Stomach (tissue), 9 donors: ENCODE data around the gene TPD52L1. TPM values are rescaled to one million over a fixed set of nuclear protein-coding genes. Genes with fewer than 3 reads are reported as not detected.

Experiments
- DNase-seq, 2 donors: peaks; one replicate each; pipeline versions ENCODE4 v3.0.0 to v3.0.0-alpha.2; 2013 to 2019
- H3K27ac ChIP-seq, 5 donors: fragments of 200-600 bp in 4 of 5; sonication (generic) in 4 of 5; one replicate each; pipeline ENCODE4 v1.5.1; 2013 to 2019; ENCODE audit warnings: mild to moderate bottlenecking in 1 of 5, moderate library complexity in 1 of 5
- H3K27me3 ChIP-seq, 3 donors: fragments of 200-600 bp; sonication (generic); one replicate each; pipeline ENCODE4 v1.5.1; 2017 to 2019; ENCODE audit warnings: mixed run types in 1 of 3
- H3K36me3 ChIP-seq, 4 donors: fragments of 200-600 bp; sonication (generic); 1 replicate in 3 of 4; 2 replicates in 1 of 4; pipeline ENCODE4 v1.5.1; 2016 to 2019
- H3K4me1 ChIP-seq, 4 donors: fragments of 200-600 bp; sonication (generic); one replicate each; pipeline ENCODE4 v1.5.1; 2016 to 2019
- H3K4me3 ChIP-seq, 4 donors: fragments of 200-600 bp; sonication (generic) in 3 of 4; one replicate each; pipeline ENCODE4 v1.5.1; 2016 to 2019; ENCODE audit warnings: mild to moderate bottlenecking in 1 of 4
- H3K9me3 ChIP-seq, 4 donors: fragments of 200-600 bp; sonication (generic); one replicate each; pipeline ENCODE4 v1.5.1; 2016 to 2019
- EP300 ChIP-seq: sonication (generic); formaldehyde crosslinking; IDR thresholded peaks from one replicate; pipeline ENCODE4 v1.6.1; 2017; ENCODE audit warnings: antibody characterized with exemption
- POLR2A ChIP-seq, 4 donors: fragments of 450-650 bp; IDR thresholded peaks; one replicate each; pipeline ENCODE4 v1.6.1; 2016; ENCODE audit warnings: antibody characterized with exemption in 4 of 4, control low read depth in 2 of 4, mild to moderate bottlenecking in 1 of 4, moderate library complexity in 1 of 4
- POLR2AphosphoS5 ChIP-seq, 3 donors: sonication (generic); formaldehyde crosslinking; IDR thresholded peaks; one replicate each; pipeline ENCODE4 v1.6.1; 2016; ENCODE audit warnings: antibody characterized with exemption in 3 of 3
- WGBS, 5 donors: extraction: QIAGEN DNeasy Blood & Tissue Kit in 3 of 5; methylation state at CpG; one replicate each; pipeline versions ENCODE4 v1.1.5 to v1.1.7; 2013 to 2018; 5-methylcytosine and 5-hydroxymethylcytosine counted together
- intact Hi-C: fragments of 100-400 bp; cut with DNase I; formaldehyde crosslinking; loops from one replicate; pipeline ENCODE4 v1.15.1; 2023; ENCODE audit warnings: low total_unique reads
- polyA plus RNA-seq, 3 donors: library from polyadenylated mRNA; stranded (reverse); fragments of 200-250 nt; gene quantifications; one replicate each; pipeline ENCODE4 v1.2.3, GENCODE V29; 2013
- total RNA-seq, 5 donors: library from RNA; depleted of rRNA; stranded (reverse); fragments of >200 nt; gene quantifications; one replicate each; pipeline versions ENCODE4 v1.1.0 to v1.2.3, GENCODE V29; 2014 to 2016
- TF ChIP-seq, protein P1 (sequence below), 7 experiments: fragments of 450-650 bp in 4 of 7; fragments of 200-600 bp in 3 of 7; sonication (generic) in 3 of 7; IDR thresholded peaks; one replicate each; pipeline ENCODE4 v1.5.1; 2016 to 2019; ENCODE audit warnings: antibody characterized with exemption in 7 of 7, control low read depth in 2 of 7, mild to moderate bottlenecking in 1 of 7
- donor health status: healthy with polysubstance abuse.
- donor health status: Bipolar disorder and iron deficiency.
- donor health status: healthy.

The TPD52L1 gene
- total and polyA plus RNA-seq, 8 donors, result 14.8 to 102 (median 78.9) TPM

DNA sequence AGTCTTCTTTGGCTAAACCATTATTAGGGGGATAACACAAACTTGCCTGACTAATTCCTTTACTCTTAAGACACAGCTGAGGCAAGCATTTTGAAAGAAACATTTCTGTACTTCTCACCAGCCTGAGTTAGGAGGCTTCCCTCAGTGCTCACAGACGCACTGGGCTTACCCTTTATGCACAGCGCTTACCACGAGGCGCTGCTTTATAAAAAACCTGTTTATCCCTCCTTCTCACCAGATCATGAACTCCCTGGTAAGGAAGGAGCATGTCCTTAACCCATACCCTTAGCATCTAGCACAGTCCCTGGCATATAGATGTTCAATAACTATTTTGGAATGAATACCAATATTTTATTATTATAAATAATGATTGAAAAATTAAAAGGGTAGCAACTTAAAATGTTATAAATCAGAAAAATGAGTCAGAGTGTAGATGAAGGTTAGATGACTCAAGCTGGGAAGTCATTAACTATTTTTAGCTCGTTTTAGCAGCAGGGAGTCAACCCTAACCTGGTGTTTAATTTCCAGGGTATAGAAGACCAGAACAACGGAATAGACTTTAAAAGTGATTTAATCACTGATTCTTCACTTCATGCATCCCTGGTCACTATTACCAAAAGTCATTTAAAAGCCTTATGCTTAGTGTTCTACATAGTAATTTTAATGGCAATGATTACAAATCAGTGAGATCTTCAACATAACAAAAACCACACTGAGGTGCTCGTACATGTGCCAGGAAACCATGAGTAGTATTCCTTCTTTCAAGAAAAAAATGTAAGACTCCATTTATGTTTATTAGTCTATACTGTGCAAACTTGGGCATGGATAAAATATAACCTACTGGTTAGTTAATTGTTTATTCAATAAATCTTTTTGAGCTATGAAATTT lies 4.1 kb upstream of the TPD52L1 start:
- 62 to 72% (median 67%) methylated on average over 7 of the region's 7 CpGs for WGBS, 5 donors
- intact Hi-C loops, result loop anchor here (5.0 kb wide), 1 partner anchor 153 kb away; the partner anchor contains the start of gene HDDC2
- peaks cover 0 to 11% (median 0%) of the 10 kb centered on the region in 3 donors for H3K27me3 ChIP-seq
- H3K9me3 ChIP-seq, result no peaks in the 10 kb centered on the region
- no peaks in the 10 kb centered on the region for H3K36me3 ChIP-seq
- H3K4me3 ChIP-seq, result no peak overlapping the region
- H3K4me1 ChIP-seq, result peaks cover 0 to 19% (median 14%) of the 10 kb centered on the region in 4 donors
- TF ChIP-seq POLR2AphosphoS5 (IDR thresholded peaks at IDR 0.05), result no peak
- TF ChIP-seq EP300, result no peak
- no peak for TF ChIP-seq POLR2A (IDR thresholded peaks at IDR 0.05)
- DNase-seq, result no peak
- H3K27ac ChIP-seq, result no peak overlapping the region

DNA sequence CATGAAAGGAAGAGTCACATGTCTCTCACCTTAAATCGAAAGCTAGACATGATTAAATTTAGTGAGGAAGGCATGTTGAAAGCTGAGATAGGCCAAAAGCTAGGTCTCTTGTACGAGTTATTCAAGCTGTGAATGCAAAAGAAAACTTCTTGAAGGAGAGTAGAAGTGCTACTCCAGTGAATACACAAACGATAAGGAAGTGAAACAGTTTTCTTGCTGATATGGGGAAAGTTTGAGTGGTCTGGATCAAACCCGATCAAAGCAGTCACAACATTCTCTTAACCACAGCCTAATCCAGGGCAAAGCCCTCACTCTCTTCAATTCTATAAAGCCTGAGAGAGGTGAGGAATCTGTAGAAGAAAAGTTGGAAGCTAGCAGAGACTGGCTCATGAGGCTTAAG lies 1.9 kb upstream of the TPD52L1 start:
- Histone ChIP-seq H3K27me3 (peaks cover 0 to 12% (median 0%) of the 10 kb centered on the region in 3 donors), H3K4me3 (no peak overlapping the region), H3K36me3 (no peaks in the 10 kb centered on the region), H3K9me3 (no peaks in the 10 kb centered on the region), H3K4me1 (peaks cover 0 to 25% (median 18%) of the 10 kb centered on the region in 4 donors), H3K27ac (no peak overlapping the region)
- 40 to 67% (median 57%) methylated on average over 4 of the region's 4 CpGs for WGBS, 5 donors
- peak in 1 of 2 donors; percentile 9 for DNase-seq
- no peak for TF ChIP-seq POLR2AphosphoS5 (IDR thresholded peaks at IDR 0.05)
- TF ChIP-seq EP300, result no peak
- TF ChIP-seq, protein P1, sequence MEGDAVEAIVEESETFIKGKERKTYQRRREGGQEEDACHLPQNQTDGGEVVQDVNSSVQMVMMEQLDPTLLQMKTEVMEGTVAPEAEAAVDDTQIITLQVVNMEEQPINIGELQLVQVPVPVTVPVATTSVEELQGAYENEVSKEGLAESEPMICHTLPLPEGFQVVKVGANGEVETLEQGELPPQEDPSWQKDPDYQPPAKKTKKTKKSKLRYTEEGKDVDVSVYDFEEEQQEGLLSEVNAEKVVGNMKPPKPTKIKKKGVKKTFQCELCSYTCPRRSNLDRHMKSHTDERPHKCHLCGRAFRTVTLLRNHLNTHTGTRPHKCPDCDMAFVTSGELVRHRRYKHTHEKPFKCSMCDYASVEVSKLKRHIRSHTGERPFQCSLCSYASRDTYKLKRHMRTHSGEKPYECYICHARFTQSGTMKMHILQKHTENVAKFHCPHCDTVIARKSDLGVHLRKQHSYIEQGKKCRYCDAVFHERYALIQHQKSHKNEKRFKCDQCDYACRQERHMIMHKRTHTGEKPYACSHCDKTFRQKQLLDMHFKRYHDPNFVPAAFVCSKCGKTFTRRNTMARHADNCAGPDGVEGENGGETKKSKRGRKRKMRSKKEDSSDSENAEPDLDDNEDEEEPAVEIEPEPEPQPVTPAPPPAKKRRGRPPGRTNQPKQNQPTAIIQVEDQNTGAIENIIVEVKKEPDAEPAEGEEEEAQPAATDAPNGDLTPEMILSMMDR (IDR thresholded peaks at IDR 0.05), result no peak
- no peak for TF ChIP-seq POLR2A (IDR thresholded peaks at IDR 0.05)
- intact Hi-C loops, result loop anchor here (5.0 kb wide), 1 partner anchor 151 kb away; the partner anchor contains the start of gene HDDC2

DNA sequence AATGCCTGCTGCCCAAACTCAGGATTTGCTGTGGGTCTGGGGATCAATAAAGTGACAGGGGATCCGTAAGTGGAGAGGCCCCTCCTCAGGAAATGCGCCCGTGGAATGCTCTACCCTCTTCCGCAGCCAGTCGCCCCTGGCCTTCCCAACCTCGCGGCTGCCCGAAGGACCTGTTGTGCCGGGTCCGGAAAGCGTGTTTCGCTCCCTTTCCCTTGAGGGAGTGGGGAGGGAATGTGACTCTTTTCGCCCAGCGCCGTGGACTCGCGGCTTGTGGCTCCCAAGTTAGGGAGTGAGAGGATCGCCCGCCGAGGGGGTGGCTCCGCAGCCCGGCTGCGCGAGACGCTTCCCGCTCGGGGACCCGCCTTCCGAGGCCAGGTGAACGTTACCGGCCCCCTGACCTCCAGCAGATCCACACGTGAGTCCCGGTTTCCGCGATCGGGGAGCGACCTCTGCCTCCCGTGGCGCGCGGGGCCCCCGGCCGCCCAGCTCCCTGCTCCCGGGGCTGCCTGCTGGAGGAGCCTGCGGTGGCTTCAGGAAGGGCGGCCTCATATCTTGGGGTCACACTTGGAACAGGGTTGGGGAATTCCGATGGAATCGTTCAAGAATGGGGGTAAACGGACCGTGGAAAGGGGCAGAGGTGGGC lies 666 bp downstream of the TPD52L1 start:
- H3K27ac ChIP-seq, result peak overlapping the region; percentile 57 to 83 (median 78)
- DNase-seq, result peak in 1 of 2 donors; percentile 65
- 1 to 4% (median 3%) methylated on average over 25 to 50 of the region's 50 CpGs for WGBS, 5 donors
- intact Hi-C loops, result loop anchor here (5.0 kb wide), 1 partner anchor 148 kb away; the partner anchor contains the start of gene HDDC2
- peaks cover 0 to 12% (median 0%) of the 10 kb centered on the region in 3 donors for H3K27me3 ChIP-seq
- TF ChIP-seq EP300, result no peak
- no peak for TF ChIP-seq POLR2A (IDR thresholded peaks at IDR 0.05)
- no peak for TF ChIP-seq POLR2AphosphoS5 (IDR thresholded peaks at IDR 0.05)
- TF ChIP-seq, protein P1 (IDR thresholded peaks at IDR 0.05), result no peak
- peaks cover 0 to 25% (median 18%) of the 10 kb centered on the region in 4 donors for H3K4me1 ChIP-seq
- H3K36me3 ChIP-seq, result no peaks in the 10 kb centered on the region
- no peaks in the 10 kb centered on the region for H3K9me3 ChIP-seq
- peak overlapping the region; percentile 62 to 77 (median 72) for H3K4me3 ChIP-seq

DNA sequence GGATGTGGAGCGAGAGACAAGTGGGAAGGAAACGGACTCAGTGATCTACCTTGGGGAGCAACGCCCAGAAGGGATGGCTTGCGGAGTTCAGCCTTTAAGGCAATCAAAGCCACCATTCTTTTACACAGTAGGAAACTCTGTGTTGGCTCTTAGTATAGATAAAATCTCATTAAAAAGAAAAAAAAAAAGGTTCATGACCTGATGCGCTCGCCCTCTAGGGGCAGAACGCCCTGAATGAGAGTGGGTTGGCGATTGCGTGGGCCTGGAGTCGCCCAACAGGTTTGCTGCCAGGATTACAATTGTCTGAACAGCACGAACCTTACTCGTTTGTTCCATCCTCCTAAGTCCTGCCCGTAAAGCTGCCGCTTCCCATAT lies 1.2 kb downstream of the TPD52L1 start:
- intact Hi-C loops, result loop anchor here (5.0 kb wide), 1 partner anchor 148 kb away; the partner anchor contains the start of gene HDDC2
- H3K27ac ChIP-seq, result peak overlapping the region; percentile 57 to 83 (median 78)
- no peaks in the 10 kb centered on the region for H3K9me3 ChIP-seq
- peaks cover 0 to 25% (median 18%) of the 10 kb centered on the region in 4 donors for H3K4me1 ChIP-seq
- TF ChIP-seq, protein P1 (IDR thresholded peaks at IDR 0.05), result peak in 2 of 7 experiments; percentile 17 to 21
- no peak for TF ChIP-seq EP300
- peak overlapping the region; percentile 62 to 77 (median 72) for H3K4me3 ChIP-seq
- H3K36me3 ChIP-seq, result no peaks in the 10 kb centered on the region
- peaks cover 0 to 12% (median 0%) of the 10 kb centered on the region in 3 donors for H3K27me3 ChIP-seq
- 46 to 63% (median 58%) methylated on average over 14 of the region's 14 CpGs for WGBS, 5 donors
- DNase-seq, result peak in 1 of 2 donors; percentile 66
